Measurements from ENCODE around the gene LGR5. TPM values are rescaled to one million over a fixed set of nuclear protein-coding genes. Genes with fewer than 3 reads are reported as not detected.
"Not testable (repeated sequence)": the region's sequence is repeated elsewhere in the genome, so short reads cannot be mapped to it uniquely, and the experiment has no call there.

Gene LGR5
- total RNA-seq, 2 experiments from 2014 or later = not detected

DNA sequence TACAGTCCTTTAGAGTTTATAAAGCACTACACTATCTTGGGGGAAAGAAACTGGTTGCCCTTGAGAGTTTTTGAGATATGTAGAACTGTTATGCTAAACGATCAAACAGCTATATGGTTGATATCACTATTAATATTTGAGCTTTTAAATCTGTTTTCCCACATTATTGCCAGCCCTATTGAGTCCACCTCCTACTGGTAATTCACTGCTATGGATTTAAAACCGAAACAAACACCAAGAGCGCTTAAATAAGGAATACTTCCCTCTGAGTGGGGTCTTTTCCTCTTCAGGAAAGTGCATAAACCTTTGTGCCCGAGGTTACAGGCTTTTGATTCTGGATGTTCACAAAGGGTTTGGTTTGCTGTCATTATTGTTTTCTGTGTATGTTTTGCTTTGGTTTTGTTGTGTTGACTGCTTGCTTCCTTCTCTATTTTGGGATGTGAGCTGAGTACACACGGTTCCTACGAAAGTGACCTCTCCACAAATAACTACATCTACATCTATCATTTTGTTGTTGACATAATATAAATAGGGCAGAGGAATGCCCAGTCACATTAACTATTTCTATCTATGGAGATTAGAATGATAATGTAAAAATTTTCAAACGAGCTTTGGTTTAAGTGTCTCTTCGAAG, 44.8 kb downstream of the LGR5 start:
- POLR2A ChIA-PET = interaction anchor here (0.6 kb wide), 1 partner anchor 122 kb away, joined by 3 read pairs; no protein-coding TSS in a partner anchor
- no peaks in the 10 kb centered on the region for H3K36me3 Mint-ChIP-seq (ENCODE audit: low read depth)

DNA sequence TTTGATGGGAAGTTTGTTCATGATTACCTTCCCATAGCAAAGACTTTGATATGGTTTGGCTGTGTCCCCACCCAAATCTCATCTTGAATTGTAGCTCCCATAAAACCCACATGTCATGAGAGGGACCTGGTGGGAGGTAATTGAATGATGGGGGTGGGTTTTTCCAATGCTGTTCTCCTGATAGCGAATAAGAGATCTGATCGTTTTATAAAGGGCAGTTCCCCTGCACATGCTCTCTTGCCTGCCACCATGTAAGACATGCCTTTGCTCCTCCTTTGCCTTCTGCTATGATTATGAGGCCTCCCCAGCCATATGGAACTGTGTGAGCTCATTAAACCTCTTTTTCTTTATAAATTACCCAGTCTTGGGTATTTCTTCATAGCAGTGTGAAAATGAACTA, 51.2 kb downstream of the LGR5 start:
- H3K36me3 Mint-ChIP-seq (ENCODE audit: low read depth); H3K4me3 Mint-ChIP-seq; H3K27ac Mint-ChIP-seq; H3K27me3 Mint-ChIP-seq (ENCODE audit: low read depth); H3K4me1 Mint-ChIP-seq (ENCODE audit: low read depth); ATAC-seq; CTCF ChIA-PET; DNase-seq; H3K9me3 Mint-ChIP-seq (ENCODE audit: insufficient read depth); POLR2A ChIA-PET: not testable (repeated sequence)

More for the DNA sequence above, 44.8 kb downstream of the LGR5 start:
- ATAC-seq (no peak), DNase-seq (no peak)
- H3K4me3 Mint-ChIP-seq = no peak overlapping the region
- H3K9me3 Mint-ChIP-seq (ENCODE audit: insufficient read depth) = no peaks in the 10 kb centered on the region
- no peak overlapping the region for H3K27ac Mint-ChIP-seq
- peaks cover 3% of the 10 kb centered on the region for H3K27me3 Mint-ChIP-seq (ENCODE audit: low read depth)
- H3K4me1 Mint-ChIP-seq (ENCODE audit: low read depth) = no peaks in the 10 kb centered on the region
- CTCF ChIA-PET = no interaction called here

DNA sequence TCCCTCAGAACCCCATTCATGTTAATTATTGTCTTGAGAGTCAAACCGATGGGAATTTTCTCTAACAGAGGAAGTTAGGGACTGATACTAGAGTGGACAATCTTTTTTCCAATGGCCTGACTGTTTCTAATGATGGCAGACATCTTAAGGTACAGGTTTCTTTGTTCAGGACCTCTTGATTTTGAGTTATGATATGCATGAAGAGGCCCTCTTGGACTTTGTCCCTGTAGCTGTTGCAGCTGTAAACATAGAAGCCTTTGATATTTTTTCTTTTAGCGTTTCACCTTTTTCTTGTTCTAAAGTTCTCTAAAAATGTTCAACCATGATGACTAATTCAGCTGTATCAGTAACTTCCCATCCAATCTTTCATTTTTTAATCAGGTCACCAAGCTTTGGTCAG, 53.0 kb downstream of the LGR5 start:
- no peak overlapping the region for H3K4me3 Mint-ChIP-seq
- no peak for ATAC-seq
- H3K9me3 Mint-ChIP-seq (ENCODE audit: insufficient read depth) = no peaks in the 10 kb centered on the region
- no peaks in the 10 kb centered on the region for H3K4me1 Mint-ChIP-seq (ENCODE audit: low read depth)
- DNase-seq = no peak
- POLR2A ChIA-PET = no interaction called here
- CTCF ChIA-PET = no interaction called here
- H3K36me3 Mint-ChIP-seq (ENCODE audit: low read depth) = no peaks in the 10 kb centered on the region
- no peak overlapping the region for H3K27ac Mint-ChIP-seq
- no peaks in the 10 kb centered on the region for H3K27me3 Mint-ChIP-seq (ENCODE audit: low read depth)

DNA sequence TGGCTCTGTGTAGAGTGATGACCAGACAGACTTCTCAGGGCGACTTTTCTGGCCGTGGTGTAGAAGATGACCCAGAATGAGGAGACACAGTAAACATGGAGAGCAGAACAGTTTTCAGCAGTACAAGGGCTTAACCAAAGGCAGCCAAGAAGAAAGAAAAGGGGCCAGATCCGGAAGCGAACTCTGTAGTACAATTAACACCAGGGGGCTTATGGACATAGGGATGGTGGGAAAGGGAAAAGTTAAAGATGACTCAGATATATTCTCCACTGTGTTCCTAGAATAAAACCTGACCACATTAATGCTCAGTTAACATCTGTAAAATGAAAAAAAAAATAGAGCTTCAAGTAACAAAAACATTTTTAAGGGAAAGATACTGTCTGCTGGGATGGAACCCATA, 60.2 kb downstream of the LGR5 start:
- Mint-ChIP-seq H3K36me3 (ENCODE audit: low read depth) (no peaks in the 10 kb centered on the region), H3K4me3 (no peak overlapping the region), H3K4me1 (ENCODE audit: low read depth) (peaks cover 7% of the 10 kb centered on the region), H3K27me3 (ENCODE audit: low read depth) (no peaks in the 10 kb centered on the region), H3K27ac (no peak overlapping the region), H3K9me3 (ENCODE audit: insufficient read depth) (no peaks in the 10 kb centered on the region)
- ATAC-seq = no peak
- ChIA-PET POLR2A (no interaction called here), CTCF (interaction anchor here (0.8 kb wide), 1 partner anchor 247 kb away, joined by 3 read pairs; no protein-coding TSS in a partner anchor)
- no peak for DNase-seq

DNA sequence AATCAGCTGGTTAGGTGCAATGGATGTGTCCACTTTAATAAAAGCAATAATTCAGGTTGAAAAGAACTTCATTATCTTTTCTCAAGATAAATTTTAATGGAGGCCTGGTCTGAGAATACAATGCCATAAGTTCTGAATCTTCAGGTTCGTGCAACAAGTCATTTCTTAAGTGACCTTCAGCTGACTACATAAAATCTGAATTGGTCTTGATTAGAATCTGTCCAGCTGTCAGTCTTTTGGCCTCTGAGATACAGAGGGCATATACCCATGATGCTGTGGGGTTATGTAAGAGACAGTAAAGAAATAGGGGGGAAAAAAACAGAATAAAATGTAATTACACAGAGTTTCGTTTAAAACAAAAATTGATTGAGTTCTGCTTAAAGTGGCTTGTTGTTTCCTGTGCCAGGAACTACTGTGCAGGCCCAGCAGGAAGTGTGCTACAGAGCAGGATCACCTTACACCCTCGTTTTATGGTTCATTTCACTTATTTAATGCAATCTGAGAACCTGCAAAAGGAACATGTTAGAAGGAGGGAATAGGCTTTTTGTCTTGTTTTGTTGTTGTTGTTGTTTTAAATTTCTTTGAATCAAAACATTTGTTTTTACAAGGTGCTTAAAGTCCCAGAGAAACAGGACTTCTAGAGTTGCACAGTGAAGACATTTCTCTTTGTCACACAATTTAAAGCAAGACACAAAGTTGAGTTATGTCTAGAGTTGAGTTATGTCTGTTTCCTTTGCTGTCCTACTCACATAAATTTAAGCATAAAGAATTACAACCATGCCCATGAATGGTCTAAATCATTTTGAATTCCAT, 64.2 kb downstream of the LGR5 start:
- DNase-seq (no peak), ATAC-seq (no peak)
- no peaks in the 10 kb centered on the region for H3K9me3 Mint-ChIP-seq (ENCODE audit: insufficient read depth)
- H3K36me3 Mint-ChIP-seq (ENCODE audit: low read depth) = no peaks in the 10 kb centered on the region
- H3K27ac Mint-ChIP-seq = peak overlapping the region; percentile 39
- peaks cover 7% of the 10 kb centered on the region for H3K4me1 Mint-ChIP-seq (ENCODE audit: low read depth)
- ChIA-PET CTCF (no interaction called here), POLR2A (no interaction called here)
- H3K4me3 Mint-ChIP-seq = no peak overlapping the region
- H3K27me3 Mint-ChIP-seq (ENCODE audit: low read depth) = no peaks in the 10 kb centered on the region

DNA sequence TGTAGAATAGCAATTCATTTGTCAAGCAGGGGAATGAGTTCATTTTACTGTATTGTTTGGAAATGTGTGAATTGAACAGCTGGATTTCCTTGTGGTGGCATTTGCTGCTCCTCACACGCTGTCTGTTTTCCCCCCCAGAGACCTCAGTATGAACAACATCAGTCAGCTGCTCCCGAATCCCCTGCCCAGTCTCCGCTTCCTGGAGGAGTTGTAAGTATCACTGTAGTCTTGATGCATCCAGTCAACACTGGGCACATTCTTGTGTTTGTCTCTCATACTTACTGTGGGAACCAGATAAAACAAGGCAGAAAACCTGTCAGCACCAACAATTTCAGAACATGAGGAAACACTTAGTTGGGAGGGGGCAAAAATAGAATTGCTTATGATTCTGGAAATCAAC, 64.9 kb downstream of the LGR5 start:
- DNase-seq (no peak), ATAC-seq (no peak)
- H3K27me3 Mint-ChIP-seq (ENCODE audit: low read depth) = no peaks in the 10 kb centered on the region
- ChIA-PET POLR2A (no interaction called here), CTCF (no interaction called here)
- no peaks in the 10 kb centered on the region for H3K36me3 Mint-ChIP-seq (ENCODE audit: low read depth)
- no peaks in the 10 kb centered on the region for H3K9me3 Mint-ChIP-seq (ENCODE audit: insufficient read depth)
- H3K4me1 Mint-ChIP-seq (ENCODE audit: low read depth) = peaks cover 7% of the 10 kb centered on the region
- H3K4me3 Mint-ChIP-seq = no peak overlapping the region
- no peak overlapping the region for H3K27ac Mint-ChIP-seq

DNA sequence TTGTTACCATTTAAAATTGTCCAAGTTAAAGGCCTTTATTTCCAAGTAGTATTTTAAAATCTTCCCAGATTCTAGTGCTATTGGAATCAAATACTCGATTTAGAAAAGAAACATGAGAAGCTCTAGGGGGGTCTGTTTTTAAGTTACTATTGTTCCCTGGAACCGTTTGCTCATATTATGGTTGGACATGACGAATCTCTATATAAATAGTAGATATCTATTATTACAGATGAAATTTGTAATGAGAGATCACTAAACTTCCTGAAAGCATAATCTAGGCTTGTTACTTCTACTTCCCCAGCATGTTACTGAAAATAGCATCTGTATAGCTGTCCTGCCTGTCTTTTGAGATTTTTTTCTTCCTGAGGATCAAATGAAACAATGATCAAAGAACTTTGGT, 70.1 kb downstream of the LGR5 start:
- Mint-ChIP-seq H3K9me3 (ENCODE audit: insufficient read depth) (no peaks in the 10 kb centered on the region), H3K4me1 (ENCODE audit: low read depth) (no peaks in the 10 kb centered on the region), H3K27me3 (ENCODE audit: low read depth) (no peaks in the 10 kb centered on the region), H3K4me3 (no peak overlapping the region), H3K27ac (no peak overlapping the region), H3K36me3 (ENCODE audit: low read depth) (no peaks in the 10 kb centered on the region)
- CTCF ChIA-PET = no interaction called here
- ATAC-seq = no peak
- POLR2A ChIA-PET = no interaction called here
- no peak for DNase-seq

DNA sequence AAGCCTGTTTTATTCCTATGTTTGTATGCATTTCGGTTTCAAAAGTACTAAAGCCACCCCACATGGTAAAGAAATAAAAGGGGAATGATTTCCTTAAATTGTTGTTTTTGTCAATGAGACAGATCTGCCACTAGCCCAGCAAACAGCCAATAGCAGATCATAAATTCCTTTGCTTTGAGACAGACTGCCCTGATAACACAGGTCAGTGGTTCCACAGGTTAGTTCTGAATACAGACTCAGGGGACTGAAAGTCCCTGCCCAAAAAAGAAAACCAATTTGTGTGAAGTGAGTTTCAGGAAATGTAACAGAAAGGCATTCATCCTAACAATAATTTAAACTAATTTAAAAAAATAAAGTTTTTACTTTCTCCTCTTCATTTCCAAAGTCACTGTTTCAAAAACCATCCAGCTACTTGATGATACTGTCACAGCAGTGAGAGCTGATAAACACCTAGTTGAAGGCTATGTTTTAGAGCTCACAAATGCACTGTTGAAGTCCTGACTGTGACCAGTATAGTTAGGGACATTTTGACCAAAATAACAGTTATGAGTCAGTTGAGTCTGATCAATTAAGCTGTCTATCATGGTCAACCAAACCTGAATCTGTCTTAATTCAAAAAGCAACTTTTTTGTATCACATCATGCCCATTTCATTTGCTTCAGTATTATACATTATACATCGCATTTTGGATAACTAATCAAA, 77.7 kb downstream of the LGR5 start:
- no peak for ATAC-seq
- CTCF ChIA-PET = no interaction called here
- H3K4me3 Mint-ChIP-seq = no peak overlapping the region

DNA sequence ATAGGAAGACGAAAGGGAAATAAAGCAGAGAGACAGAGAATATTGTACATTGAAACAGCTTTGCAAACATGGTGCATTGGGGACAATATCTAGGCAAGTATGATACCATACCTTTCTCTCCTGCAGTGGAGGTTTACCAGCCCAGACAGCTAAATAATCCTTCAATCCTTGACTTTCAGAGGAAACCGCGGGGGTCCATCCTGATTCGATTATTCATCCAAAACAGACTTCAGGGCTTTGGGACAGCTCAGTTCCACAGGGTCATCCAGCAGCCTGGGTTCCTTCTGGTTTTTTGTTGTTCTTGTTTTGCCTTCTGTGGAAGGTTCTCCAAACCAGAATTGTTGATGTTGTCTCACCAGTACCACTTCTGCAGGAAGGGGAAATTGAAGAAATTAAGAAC, 81.5 kb downstream of the LGR5 start:
- POLR2A ChIA-PET = no interaction called here
- CTCF ChIA-PET = no interaction called here
- no peaks in the 10 kb centered on the region for H3K4me1 Mint-ChIP-seq (ENCODE audit: low read depth)
- no peaks in the 10 kb centered on the region for H3K36me3 Mint-ChIP-seq (ENCODE audit: low read depth)
- ATAC-seq = no peak
- H3K9me3 Mint-ChIP-seq (ENCODE audit: insufficient read depth) = no peaks in the 10 kb centered on the region
- DNase-seq = no peak
- no peak overlapping the region for H3K27ac Mint-ChIP-seq
- no peak overlapping the region for H3K4me3 Mint-ChIP-seq
- peaks cover 17% of the 10 kb centered on the region for H3K27me3 Mint-ChIP-seq (ENCODE audit: low read depth)

More for the DNA sequence above, 77.7 kb downstream of the LGR5 start:
- H3K36me3 Mint-ChIP-seq (ENCODE audit: low read depth) = no peaks in the 10 kb centered on the region
- H3K4me1 Mint-ChIP-seq (ENCODE audit: low read depth) = no peaks in the 10 kb centered on the region
- H3K9me3 Mint-ChIP-seq (ENCODE audit: insufficient read depth) = no peaks in the 10 kb centered on the region
- POLR2A ChIA-PET = no interaction called here
- DNase-seq = no peak
- no peak overlapping the region for H3K27ac Mint-ChIP-seq
- peaks cover 14% of the 10 kb centered on the region for H3K27me3 Mint-ChIP-seq (ENCODE audit: low read depth)

DNA sequence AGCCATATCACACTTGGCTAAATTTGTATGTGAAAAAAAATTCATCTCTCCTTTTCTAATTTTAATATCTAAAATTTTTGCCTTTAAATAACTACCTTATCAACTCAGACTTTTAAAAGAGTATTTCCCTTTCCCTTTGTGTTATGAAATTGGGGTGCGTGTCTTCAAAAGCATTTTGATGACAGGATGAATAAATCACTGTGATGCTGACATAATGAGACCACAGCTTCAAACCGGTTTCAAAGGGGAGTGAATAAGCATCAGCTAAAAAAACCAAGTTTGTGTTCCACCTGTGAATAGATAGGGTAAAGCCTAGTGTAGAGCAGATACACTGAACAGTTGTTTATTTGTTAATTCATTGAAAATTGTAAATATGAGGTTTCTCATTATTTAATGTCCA, 85.0 kb downstream of the LGR5 start:
- no peaks in the 10 kb centered on the region for H3K4me1 Mint-ChIP-seq (ENCODE audit: low read depth)
- DNase-seq (no peak), ATAC-seq (no peak)
- no peaks in the 10 kb centered on the region for H3K36me3 Mint-ChIP-seq (ENCODE audit: low read depth)
- ChIA-PET CTCF (no interaction called here), POLR2A (no interaction called here)
- no peak overlapping the region for H3K4me3 Mint-ChIP-seq
- H3K27me3 Mint-ChIP-seq (ENCODE audit: low read depth) = peaks cover 16% of the 10 kb centered on the region
- no peaks in the 10 kb centered on the region for H3K9me3 Mint-ChIP-seq (ENCODE audit: insufficient read depth)
- H3K27ac Mint-ChIP-seq = no peak overlapping the region

DNA sequence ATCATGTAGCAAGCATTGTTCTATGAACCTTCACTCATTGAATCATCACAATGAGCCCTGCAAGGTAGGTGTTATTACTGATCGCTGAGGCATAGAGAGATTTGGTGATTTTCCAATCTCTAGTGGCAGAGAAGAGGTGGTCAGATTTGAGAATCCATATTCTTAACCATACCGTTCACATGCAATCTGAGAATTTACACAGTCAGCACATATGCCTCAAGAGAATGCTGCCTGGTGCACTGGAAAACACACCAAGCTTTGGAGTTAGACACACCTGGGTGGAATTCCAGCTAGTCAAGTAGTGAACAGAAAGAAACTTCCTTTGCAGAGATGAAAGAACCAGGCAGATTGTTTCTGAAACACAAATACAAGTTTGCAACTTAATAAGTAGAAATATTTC, 94.1 kb downstream of the LGR5 start:
- DNase-seq (no peak), ATAC-seq (no peak)
- no peaks in the 10 kb centered on the region for H3K36me3 Mint-ChIP-seq (ENCODE audit: low read depth)
- H3K27me3 Mint-ChIP-seq (ENCODE audit: low read depth) = no peaks in the 10 kb centered on the region
- no peaks in the 10 kb centered on the region for H3K9me3 Mint-ChIP-seq (ENCODE audit: insufficient read depth)
- POLR2A ChIA-PET = no interaction called here
- no peak overlapping the region for H3K27ac Mint-ChIP-seq
- no peaks in the 10 kb centered on the region for H3K4me1 Mint-ChIP-seq (ENCODE audit: low read depth)
- CTCF ChIA-PET = no interaction called here
- H3K4me3 Mint-ChIP-seq = no peak overlapping the region

DNA sequence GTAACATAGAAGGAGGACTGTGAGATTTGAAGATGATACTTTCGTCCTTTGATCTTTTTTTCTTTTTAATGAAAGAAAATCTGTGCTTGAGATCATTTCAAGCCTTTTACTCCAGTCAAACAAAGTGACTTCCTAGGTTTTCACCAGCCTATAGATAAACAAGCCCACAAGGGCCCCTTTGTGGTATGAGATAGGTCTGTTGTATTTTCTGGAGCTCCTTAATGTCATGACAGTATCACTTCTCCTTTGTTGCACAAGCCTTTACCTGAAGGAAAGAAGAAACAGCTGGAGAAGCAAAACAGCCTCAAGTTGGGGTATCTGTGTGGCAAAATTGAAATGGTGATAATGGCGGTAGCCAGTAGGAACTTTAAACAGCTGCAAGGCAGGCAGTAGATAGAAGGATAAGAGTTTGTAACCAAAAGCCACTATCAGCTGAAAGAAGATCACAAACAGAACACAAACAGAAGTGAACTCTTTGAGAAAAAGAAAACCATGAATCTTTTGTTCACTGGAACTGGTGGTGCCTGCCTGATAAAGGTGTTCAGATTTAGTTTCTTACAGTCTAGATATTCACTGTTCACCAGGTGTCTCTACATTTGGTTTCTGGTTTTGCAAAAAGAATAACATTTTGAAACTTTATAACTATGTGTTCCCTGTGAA, 96.8 kb downstream of the LGR5 start:
- ChIA-PET CTCF (no interaction called here), POLR2A (no interaction called here)
- DNase-seq (no peak), ATAC-seq (no peak)
- H3K9me3 Mint-ChIP-seq (ENCODE audit: insufficient read depth) = no peaks in the 10 kb centered on the region
- H3K4me3 Mint-ChIP-seq = no peak overlapping the region
- no peaks in the 10 kb centered on the region for H3K4me1 Mint-ChIP-seq (ENCODE audit: low read depth)
- no peaks in the 10 kb centered on the region for H3K27me3 Mint-ChIP-seq (ENCODE audit: low read depth)
- H3K27ac Mint-ChIP-seq = no peak overlapping the region
- H3K36me3 Mint-ChIP-seq (ENCODE audit: low read depth) = no peaks in the 10 kb centered on the region

Data from activated CD8-positive, alpha-beta T cell treated with anti-CD3 and anti-CD28 coated beads, Interleukin-2, amount 10 ng/mL, durations not matched to agents 7 days and 5 days (primary cell).